ENCODE data around the gene PUS7. TPM values are rescaled to one million over a fixed set of nuclear protein-coding genes. Genes with fewer than 3 reads are reported as not detected.

Gene PUS7
- total RNA-seq, 4 donors from 2014 or later, result 14.1 to 20.6 (median 16.3) TPM

- intact Hi-C loops (cut with DNase I; ENCODE audit: low total_unique reads), result no loop called here
- no peak overlapping the region for H3K4me3 ChIP-seq (ENCODE audit: low read depth, poor library complexity, severe bottlenecking)
- 89% methylated on average over 3 of the region's 3 CpGs for WGBS, 2 donors
- TF ChIP-seq CTCF (IDR thresholded peaks at IDR 0.05) (no peak), POLR2A (IDR thresholded peaks at IDR 0.05) (no peak)
- DNase-seq (ENCODE audit: low spot score in 2 of 2), result no peak
Observed at GRCh38 chr7:105489409-105489808, 32.7 kb downstream of the PUS7 start.

GRCh38 chr7:105487579-105488571 is 34.2 kb downstream of the PUS7 start:
- no peak for DNase-seq (ENCODE audit: low spot score in 2 of 2)
- H3K4me3 ChIP-seq (ENCODE audit: low read depth, poor library complexity, severe bottlenecking), result no peak overlapping the region
- WGBS, 2 donors, result 58 to 62% methylated on average over 6 of the region's 6 CpGs
- TF ChIP-seq CTCF (IDR thresholded peaks at IDR 0.05) (no peak), POLR2A (IDR thresholded peaks at IDR 0.05) (no peak)
- intact Hi-C loops (cut with DNase I; ENCODE audit: low total_unique reads), result no loop called here

- H3K4me3 ChIP-seq (ENCODE audit: low read depth, poor library complexity, severe bottlenecking), result no peak overlapping the region
- 97% methylated on average over 4 of the region's 4 CpGs for WGBS, 2 donors
- TF ChIP-seq POLR2A (IDR thresholded peaks at IDR 0.05), result no peak
- TF ChIP-seq CTCF (IDR thresholded peaks at IDR 0.05), result no peak
- no peak for DNase-seq (ENCODE audit: low spot score in 2 of 2)
- intact Hi-C loops (cut with DNase I; ENCODE audit: low total_unique reads), result no loop called here
Observed at GRCh38 chr7:105480931-105481330, 41.1 kb downstream of the PUS7 start.

- 81 to 93% methylated on average over 5 of the region's 5 CpGs for WGBS, 2 donors
- DNase-seq (ENCODE audit: low spot score in 2 of 2), result no peak
- intact Hi-C loops (cut with DNase I; ENCODE audit: low total_unique reads), result no loop called here
- no peak for TF ChIP-seq POLR2A (IDR thresholded peaks at IDR 0.05)
- no peak for TF ChIP-seq CTCF (IDR thresholded peaks at IDR 0.05)
- no peak overlapping the region for H3K4me3 ChIP-seq (ENCODE audit: low read depth, poor library complexity, severe bottlenecking)
Observed at GRCh38 chr7:105478606-105479005, 43.5 kb downstream of the PUS7 start.

- no peak for DNase-seq (ENCODE audit: low spot score in 2 of 2)
- TF ChIP-seq POLR2A (IDR thresholded peaks at IDR 0.05) (no peak), CTCF (IDR thresholded peaks at IDR 0.05) (no peak)
- intact Hi-C loops (cut with DNase I; ENCODE audit: low total_unique reads), result no loop called here
- WGBS, 2 donors, result 93 to 97% methylated on average over 2 of the region's 2 CpGs
- no peak overlapping the region for H3K4me3 ChIP-seq (ENCODE audit: low read depth, poor library complexity, severe bottlenecking)
Observed at GRCh38 chr7:105477908-105478307, 44.2 kb downstream of the PUS7 start.
